Suppressor macrophage treated with lipopolysaccharide for 1 hour (primary cell): ENCODE data around the gene NT5DC4.

Experiments
- DNase-seq, 3 donors: peaks; one replicate each; pipeline ENCODE4 v3.0.0-alpha.2; 2020 to 2022

The NT5DC4 gene

DNA sequence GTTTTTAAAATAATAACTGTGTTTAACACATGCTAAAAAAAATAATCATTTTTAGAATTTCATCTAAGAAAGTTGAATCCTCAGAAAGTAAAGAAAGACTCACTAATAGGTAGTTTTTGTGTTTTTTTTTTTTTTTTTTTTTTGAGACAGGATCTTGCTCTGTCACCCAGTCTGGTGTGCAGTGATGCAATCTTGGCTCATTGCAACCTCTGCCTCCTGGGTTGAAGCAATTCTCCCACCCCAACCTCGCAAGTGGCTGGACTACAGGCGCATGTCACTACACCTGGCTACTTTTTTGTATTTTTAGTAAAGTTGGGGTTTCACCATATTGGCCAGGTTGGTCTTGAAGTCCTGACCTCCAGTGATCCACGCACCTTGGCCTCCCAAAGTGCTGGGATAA is 36.4 kb downstream of the NT5DC4 start:
- DNase-seq: peak; percentile 44 to 56 (median 55)

DNA sequence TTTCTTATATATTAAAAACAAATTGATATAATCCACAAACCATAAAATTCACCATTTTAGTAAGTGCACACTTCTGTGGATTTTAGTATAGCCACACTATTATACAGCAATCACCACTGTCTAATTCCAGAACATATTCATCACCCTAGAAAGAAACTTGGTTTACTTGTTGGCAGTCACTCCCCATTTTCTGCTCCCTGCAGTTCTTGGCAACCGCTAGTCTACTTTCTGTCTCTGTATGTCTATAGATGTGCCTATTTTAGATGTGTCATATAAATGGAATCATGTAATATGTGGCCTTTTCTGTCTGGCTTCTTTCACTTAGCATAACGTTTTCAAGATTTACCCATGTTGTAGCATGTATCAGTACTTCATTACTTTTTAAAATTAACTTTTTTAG is 37.9 kb downstream of the NT5DC4 start:
- DNase-seq: no peak

DNA sequence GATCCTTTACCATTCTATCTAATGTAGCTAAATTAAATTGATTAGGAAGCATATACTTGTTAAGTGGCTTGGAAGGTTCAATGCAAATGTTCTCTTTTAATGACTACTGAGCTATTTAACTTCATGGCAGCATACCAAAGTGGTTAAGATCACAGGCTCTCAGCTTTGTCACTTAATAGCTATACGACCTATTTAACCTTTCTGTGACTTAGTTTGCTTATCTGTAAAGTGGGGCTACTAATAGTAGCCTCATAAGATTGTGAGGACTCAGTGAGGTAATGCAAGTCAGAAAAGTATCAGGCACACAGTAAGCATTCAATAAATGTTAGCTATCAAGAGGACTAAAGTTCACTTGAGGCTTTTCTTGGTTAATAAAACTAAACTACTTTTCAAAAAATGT is 39.3 kb downstream of the NT5DC4 start:
- no peak for DNase-seq

DNA sequence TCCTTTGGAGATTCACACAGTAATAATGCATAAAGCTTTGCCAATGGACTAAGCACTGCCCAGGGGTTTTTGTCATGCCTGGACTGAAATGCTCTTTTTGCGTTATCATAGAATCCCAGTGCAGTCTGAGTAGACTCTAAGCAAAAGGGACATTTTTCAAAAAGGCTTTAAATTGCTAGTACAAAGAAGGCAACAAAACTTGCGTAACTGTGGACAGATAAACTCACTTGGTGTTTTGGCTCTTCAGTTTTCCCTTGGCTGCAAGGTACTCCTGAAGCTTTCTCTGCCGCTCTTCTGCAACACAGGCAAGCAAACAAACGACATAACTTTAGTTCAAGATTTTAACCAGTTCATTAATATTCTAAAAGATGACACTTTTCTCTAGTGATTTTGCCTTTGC is 41.5 kb downstream of the NT5DC4 start:
- no peak for DNase-seq

DNA sequence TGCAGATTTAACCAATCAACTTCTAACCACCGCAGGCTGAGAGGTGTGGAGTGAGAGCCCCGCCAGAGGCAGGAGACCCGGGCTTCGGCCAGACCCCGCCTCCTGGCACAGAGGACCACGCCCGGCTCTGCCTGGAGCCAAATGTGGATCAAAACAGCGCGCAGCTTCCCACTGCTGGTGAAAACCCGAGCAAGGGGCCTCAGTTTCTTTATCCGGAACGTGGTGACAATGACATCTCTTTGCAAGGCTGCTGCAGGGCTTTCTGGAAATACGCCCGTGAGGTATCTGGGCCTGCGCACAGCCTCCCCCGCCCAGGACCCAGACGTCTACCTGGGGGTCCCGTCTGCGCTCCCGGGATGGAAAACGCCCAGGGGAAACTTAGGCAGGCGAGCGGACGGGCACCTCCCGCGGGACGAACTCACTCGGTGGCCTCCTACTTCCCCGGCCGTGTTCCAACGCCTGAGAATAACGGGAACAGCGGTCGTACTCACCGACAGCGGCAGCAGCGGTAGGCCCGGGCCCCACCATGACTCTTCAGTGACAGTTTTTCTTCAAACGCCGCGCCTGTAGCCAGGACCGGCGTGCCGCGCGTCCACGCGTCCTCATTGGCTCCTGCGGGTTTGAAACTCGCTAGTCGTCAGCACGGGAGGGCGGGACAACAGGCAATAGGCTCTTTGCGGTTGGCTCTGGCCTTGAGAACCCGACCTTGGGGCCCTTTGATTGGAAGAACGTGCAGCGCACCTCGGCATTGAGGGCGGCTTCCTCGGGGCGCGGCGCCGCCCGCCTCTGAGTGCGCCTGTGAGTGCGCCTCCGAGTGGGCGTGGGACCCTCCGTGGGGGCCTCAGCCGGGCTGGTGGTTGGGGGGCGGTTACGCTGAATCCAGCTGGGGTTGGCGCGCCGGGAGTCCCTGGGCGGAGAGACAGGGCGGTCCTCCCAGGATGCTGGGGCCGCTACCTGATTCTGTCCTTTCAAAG is 43.5 kb downstream of the NT5DC4 start, which contains the start of gene CKAP2L:
CKAP2L (minus strand) TSS at position 539 of the 974 bp plus-strand sequence; CDS start at position 528, 11 bp downstream.
- DNase-seq: peak; percentile 98 to 99 (median 99)

DNA sequence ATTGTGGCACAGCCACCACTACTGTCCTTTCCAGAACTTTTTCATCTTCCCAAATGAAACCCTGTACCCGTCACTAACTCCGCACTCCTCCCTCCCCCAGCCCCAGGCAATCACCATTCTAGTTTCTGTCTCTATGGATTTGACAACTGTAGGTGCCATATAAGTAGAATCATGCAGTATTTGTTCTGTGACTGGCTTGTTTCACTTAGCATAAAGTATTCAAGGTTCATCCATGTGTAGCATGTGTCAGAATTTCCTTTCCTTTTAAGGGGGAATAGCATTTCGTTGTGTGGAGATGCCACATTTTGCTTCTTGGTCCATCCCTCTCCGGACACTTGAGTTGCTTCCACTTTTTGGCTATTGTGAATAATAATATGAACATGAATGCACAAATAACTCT is 44.4 kb downstream of the NT5DC4 start:
- no peak for DNase-seq

DNA sequence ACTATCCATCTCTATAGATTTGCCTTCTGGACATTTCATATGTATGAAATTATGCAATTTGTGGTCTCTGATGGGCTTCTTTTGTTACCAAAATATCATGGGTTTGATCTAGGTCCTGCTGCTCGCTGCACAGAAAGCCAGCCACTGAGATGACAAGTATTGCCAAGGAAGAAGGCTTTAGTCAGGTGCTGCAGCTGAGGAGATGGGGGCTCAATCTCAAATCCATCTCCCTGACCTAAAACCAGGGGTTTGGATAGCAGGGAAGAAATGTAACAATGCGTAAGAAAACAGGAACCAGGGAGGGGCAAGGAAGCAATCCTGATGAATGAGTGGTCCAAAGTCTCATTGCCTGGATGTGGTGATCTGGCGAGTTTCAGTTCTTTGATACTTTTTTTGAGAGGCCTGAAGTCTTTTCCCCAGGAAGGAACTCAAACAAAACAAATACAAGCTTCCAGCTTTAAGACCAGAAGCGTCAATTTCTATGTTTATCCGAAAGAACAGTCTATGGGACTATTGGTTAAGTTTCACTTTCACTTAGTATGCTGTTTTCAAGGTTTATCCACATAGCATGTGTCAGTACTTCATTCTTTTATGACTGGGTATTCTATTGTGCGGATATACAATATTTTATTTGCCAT is 47.0 kb downstream of the NT5DC4 start:
- peak in 2 of 3 donors; percentile 24 to 60 for DNase-seq

DNA sequence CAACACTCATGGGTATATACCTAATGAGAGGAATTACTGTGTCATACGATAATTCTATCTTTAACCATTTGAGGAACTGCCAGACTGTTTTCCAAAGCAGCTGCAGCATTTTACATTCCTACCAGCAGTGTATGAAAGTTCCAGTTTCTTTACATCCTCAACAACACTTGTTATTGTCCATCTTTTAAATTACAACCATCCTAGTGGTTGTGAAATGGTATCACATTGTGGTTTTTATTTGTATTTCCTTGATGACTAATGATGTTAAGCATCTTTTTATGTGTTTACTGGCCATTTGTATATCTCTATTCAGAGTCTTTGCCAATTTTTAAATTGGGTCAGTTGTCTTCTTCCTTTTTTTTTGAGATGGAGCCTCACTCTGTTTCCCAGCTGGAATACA is 47.6 kb downstream of the NT5DC4 start:
- peak in 1 of 3 donors; percentile 45 for DNase-seq

DNA sequence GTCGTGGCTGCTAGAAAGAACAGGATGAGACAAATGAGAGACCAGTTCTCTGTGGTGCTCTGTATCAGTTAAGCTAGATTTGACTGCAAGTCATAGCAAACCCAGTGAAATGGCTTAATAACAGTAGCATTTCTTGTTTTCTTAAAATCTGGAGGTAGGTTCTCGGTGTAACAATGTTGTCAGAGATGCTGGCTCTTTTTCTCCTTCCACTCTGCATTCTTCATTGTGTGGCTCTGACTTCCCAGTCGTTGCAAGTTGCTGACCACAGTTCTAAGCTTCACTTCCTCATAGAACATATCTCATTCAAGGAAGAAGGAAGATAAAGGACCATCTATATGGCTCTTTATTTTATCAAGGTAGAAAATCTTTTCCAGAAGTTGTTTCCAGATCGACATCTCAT is 51.5 kb downstream of the NT5DC4 start:
- peak; percentile 31 to 62 (median 49) for DNase-seq

DNA sequence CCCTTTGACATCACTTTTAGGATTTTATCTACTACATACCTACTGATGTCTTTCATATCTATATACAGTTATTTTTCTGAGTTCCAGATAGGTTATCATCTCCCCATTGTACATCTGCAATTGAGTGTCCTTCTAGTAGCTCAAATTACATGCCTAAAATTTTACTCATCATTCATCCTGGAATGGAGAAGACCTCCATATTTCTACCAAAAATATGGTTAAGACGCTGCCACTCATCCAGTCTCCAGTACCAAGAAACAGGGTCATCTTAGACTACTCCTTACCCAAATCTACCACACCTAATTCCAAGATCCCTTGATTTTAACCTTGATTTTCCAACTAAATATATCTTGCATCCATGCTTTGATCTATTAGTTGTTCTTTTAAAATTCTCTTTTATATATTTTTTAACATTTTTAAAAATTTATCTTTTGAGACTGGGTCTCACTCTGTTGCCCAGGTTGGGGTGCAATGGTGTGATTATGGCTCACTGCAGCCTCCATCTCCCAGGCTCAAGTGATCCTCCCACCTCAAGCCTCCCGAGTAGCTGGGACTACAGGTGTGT is 52.2 kb downstream of the NT5DC4 start:
- no peak for DNase-seq

DNA sequence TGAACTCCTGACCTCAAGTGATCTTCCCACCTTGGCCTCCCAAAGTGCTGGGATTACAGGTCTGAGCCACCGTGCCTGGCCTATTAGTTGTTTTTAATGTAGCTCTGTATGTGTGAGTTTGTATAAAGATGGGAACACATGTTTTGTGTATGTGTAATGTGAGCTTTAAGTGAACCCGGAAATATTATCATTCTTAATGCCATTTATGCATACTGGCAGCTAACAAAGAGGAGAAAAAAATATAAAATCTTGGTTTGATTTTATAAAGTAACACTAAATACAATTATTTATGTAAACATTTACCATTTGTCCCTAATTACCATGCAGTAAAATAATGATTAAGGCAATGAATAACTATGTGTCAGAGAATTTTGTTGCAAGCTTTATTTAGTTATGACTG is 52.7 kb downstream of the NT5DC4 start:
- DNase-seq: no peak

DNA sequence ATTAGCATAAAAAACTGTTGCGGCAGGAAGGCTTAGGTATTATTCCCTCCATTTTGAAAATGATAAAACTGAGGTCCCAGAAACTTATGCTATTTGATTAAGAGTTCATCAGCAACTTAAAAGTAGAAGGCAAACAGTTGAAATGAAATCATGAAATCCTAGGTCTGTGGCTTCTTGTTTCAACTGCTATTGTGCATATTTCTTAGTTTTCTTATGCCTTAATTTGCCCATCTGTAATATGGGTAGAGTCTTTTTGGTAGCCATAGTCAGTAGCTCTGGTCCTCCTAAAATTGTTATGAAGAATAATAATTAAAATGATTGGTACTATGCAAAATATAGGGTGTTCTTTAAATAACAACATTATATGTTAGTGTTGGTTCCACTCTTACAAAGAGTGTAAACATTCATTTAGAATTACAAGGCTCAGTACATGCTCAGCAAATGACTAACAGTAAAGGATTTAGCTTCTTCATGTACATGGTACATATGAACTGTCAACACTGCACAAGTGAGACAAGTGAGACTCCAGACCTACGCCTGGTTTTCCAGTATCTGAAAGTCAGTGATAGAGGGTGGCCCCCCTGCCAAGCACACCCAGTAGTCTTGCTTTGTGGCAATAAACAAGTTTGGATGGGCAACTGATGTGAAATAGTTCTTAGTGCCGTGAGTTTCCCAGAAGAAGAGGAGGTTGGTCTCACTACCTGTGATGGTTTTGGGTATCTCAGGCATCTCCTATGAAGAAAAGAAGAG is 53.9 kb downstream of the NT5DC4 start:
- DNase-seq: no peak

DNA sequence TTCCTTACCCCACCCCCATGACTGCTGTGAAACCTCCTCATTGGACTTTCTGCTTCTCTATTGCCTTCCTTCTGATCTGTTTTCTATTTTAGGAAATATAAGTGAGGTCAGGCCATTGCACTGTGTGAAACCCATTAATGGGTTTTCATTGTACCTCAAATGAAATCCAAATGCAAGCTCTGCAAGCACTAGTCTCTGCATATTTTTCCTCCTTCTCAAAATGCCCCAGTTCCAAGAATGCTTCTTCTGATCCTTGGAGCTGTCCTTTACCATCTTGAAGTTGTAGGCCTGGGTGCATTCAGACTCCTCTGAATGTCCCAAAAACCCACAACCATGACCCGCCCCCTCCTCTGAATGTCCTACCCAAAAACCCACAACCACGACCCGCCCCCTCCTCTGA is 55.3 kb downstream of the NT5DC4 start:
- DNase-seq: peak in 1 of 3 donors; percentile 38

DNA sequence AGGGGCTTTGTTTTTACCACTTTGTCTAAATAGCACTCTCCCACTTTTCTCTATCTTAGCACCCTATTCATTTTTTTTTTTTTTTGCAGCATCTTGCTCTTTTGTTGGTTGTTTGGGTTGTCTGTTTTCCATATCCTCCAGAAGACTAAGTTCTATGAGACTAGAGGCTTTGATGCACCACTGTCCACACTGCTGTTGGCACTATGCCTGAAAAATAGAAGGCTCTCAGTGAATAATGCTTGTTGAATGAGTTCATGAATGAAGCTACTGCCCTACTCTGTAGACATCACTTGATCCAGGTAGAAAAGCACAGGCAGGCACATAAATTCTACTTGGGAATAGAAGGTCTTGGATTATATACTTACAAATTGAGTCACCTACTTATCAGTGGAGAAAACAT is 56.2 kb downstream of the NT5DC4 start:
- DNase-seq: no peak

DNA sequence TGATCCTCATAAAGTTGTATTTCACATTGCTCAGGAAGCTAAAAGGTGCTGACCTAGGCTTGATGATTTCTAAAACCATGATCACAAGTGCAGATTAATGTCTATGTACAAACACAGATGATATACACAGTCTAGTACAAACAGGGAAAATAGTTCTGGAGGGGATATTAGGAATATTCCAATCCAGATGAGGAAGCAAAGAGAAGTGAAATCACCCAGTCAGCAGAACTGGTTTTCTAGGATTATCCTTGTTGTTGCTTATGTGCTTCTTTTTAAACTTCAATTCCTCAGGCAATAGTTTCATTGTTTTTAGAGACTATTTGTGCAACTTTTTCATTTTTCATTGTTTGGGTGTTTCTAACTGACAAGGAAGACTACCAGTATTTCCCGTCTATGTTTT is 58.8 kb downstream of the NT5DC4 start:
- DNase-seq: no peak

DNA sequence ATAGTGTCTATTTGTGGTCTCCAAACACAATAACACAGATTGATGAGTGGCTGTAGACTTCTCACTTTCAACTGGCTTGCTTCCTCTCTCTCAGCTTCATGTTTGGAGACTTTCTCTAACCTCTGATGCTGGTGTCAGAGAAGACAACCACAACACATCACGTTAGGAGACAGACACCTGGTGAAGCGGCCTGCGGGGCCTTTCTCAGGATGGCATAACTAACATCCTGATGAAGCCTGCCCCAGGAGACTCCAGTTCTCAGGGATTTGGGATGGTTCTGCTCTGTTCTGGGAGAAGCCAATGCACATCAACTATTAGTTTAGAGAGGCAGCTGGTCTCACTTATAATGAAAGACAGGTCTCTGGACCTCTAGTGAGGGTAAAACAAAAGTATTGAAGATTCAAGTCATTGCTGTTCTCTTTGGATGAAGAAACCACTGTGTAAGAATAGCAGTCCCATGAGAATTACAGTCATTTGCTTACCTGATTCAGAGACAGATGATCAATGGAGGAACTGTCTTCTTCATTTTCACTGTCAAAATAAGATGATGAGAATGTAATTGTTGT is 61.5 kb downstream of the NT5DC4 start:
- DNase-seq: no peak

DNA sequence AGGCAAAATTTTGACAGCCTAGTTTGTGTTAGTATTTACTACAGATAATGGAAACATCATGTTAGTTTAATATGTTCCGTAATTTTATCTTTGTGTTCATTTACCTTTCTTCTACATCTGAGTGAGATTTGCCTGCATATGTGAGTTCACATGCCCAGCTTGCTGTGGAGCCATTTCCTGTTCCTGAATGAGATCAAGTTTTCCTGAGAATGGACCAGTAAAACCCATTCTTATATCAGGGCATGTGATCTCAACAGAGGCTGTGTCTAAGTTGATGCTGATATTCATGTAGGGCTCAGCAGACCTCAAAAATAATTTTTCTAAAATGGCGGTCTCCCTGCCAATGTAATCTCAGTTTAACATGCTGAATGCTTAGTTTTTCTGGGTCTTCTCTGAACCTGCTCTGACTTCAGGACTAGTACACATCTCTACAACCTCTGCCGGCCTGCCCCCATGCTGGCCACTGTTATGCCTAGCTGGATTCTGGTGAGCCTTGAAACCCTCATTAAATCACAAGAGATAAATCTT is 62.4 kb downstream of the NT5DC4 start:
- DNase-seq: no peak

DNA sequence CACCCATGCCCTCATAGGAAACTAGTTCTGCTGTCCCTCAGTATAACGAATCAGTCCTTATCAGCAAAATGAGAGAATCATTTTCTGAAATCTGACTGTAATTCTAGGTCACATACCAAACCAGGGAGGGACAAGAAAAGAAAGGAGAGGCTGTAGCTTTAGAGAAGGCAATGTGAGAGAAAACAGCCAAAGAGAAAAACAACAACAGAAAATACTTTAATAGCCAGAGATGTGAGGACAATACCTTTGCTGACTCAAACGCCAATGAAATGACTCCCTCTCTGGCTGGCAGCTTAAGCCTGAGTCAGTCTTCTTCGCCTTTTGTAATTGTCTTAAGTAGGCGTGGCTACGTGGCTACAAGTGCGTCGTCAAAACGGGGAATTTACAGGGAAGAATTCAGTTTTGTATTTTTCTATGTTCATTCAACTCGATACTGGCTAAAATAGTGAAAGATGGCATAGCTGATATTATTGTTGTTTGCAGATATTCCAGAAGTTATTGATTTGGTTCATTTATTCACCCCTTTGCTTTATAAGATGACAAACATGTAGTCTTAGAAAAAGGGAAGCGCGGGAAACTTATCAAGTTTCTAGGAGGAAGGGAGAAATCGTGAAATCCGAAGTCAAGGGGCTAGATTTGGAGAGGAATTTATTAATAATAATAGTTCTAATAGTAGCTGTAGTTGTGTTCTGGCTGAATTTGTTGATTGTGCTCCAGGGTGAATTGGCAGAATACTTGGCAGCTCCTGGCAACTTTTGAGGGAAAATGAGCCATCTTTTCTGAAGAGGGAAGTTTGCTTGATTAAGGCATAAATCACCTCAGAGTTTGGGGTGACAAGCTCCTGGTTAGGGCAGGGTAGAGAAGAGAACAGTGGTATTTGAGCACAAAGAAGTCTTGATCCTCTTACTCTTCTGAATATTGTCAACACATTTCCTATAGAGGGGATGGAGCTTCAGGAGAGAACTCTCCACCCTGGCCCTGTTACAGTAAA is 63.7 kb downstream of the NT5DC4 start, which contains the start of gene IL1A:
IL1A (minus strand) TSS at position 295 of the 991 bp plus-strand sequence. CDS start 723 bp downstream, outside the sequence.
- DNase-seq: peak; percentile 86 to 96 (median 95)

DNA sequence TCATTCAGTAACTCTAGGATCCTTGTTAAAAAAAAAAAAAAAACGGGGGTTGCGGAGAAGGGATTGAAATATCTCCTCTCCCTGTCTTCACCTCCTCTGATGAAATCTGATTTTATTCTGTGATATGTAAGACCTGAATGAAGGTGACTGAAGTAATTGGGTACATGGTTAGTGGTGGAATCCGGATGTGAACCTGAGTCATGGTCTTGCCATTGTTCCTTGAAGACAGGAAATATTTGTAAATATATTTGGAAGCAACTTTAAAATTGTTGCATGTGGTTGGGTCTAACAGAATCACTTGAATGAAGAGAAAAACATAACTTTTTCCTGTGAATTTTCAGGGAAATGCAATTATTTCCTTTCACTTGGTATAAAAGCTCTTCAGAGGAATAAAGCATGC is 66.5 kb downstream of the NT5DC4 start:
- no peak for DNase-seq

DNA sequence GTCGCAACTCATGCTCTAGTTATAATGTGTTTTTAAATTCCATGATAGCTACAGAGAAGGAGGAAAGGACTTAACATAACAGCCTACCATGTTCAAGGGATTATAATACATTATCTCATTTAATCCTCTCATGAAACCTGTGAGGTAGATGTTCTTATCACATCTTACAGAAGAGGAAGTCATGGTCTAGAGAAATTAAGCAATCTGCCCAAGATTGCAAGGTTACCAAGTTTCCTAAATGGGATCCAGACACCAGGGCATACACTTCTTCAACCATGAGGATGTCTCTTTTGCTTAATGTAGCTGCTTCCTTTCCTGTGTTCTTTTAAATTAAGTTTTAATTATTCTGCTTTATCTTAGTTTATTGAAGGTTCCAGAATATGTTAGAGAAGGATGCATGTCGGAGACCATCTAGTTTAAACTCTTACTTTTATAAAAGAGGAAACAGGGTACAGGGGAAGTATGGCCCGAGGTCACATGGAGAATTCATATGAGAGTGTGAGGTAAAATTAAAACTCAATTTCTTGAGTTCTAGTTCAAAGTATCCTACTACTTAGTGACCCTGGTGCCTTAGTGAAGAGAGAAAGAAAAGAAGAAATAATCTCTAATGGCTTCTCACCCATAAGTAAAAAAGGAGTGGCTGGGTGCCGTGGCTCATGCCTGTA is 67.0 kb downstream of the NT5DC4 start:
- DNase-seq: peak; percentile 45 to 73 (median 66)
